H1 (cell line): ENCODE results near the gene PPP2R1A.

ENCODE experiments used
- CBX5 ChIP-seq: fragments of 300-800, 300-1000 bp; sonication (generic); IDR thresholded peaks from 2 replicates; pipeline ENCODE4 v1.7.1; 2016; ENCODE audit warnings: antibody characterized with exemption, low read length, low read depth
- CHD2 ChIP-seq: IDR thresholded peaks from 2 replicates; pipeline ENCODE4 v1.6.1; 2012; ENCODE audit warnings: low read length, improper control_type of control experiment
- FOSL1 ChIP-seq: IDR thresholded peaks from 2 replicates; pipeline ENCODE4 v1.6.1; 2011; ENCODE audit warnings: mild to moderate bottlenecking, low read depth, low read length, moderate library complexity; ENCODE audit not compliant: insufficient read depth
- SUZ12 ChIP-seq: fragments of 200-600 bp; sonication (generic); IDR thresholded peaks from 2 replicates; pipeline ENCODE4 v1.6.1; 2012; ENCODE audit warnings: mild to moderate bottlenecking, inconsistent platforms, low read length, moderate library complexity, mixed read lengths
- TF ChIP-seq, protein P1 (sequence below), 3 experiments: IDR thresholded peaks; 1 replicate in 2 of 3; 2 replicates in 1 of 3; pipeline versions ENCODE4 v1.5.1 to v1.6.1; 2011; ENCODE audit warnings: low read length in 3 of 3, mild to moderate bottlenecking in 3 of 3, inconsistent platforms in 2 of 3, low read depth in 1 of 3, moderate library complexity in 1 of 3; ENCODE audit not compliant: insufficient read depth in 1 of 3; ENCODE audit errors: control extremely low read depth in 1 of 3

DNA sequence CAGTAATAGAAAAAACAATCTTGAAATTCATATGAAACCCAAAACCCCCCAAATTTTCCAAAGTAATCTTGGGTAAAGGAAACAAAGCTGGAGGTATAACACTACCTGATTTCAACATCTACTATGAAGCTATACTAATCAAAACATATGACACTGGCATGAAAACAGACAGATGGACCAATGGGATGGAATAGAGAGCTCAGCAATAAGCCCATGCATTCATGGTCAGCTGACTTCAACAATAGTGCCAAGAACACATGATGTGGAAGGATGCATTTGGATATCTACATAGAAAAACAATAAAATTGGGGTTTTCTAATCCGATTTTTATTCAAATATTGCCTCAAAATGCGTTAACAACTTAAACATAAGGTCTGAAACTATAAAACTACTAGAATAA is 47.3 kb downstream of the PPP2R1A start:
- TF ChIP-seq CBX5 (no peak), SUZ12 (no peak), FOSL1 (no peak), CHD2 (no peak)
- TF ChIP-seq, protein P1, sequence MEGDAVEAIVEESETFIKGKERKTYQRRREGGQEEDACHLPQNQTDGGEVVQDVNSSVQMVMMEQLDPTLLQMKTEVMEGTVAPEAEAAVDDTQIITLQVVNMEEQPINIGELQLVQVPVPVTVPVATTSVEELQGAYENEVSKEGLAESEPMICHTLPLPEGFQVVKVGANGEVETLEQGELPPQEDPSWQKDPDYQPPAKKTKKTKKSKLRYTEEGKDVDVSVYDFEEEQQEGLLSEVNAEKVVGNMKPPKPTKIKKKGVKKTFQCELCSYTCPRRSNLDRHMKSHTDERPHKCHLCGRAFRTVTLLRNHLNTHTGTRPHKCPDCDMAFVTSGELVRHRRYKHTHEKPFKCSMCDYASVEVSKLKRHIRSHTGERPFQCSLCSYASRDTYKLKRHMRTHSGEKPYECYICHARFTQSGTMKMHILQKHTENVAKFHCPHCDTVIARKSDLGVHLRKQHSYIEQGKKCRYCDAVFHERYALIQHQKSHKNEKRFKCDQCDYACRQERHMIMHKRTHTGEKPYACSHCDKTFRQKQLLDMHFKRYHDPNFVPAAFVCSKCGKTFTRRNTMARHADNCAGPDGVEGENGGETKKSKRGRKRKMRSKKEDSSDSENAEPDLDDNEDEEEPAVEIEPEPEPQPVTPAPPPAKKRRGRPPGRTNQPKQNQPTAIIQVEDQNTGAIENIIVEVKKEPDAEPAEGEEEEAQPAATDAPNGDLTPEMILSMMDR (IDR thresholded peaks at IDR 0.05; ENCODE audit: control extremely low read depth in 1 of 3, insufficient read depth in 1 of 3, low read depth in 1 of 3, low read length in 3 of 3) = no peak
